ENCODE results near the gene FKBP15.
A peak's percentile ranks its signal among the peaks of the same experiment; 100 is the strongest.
"Not testable (repeated sequence)": the region's sequence is repeated elsewhere in the genome, so short reads cannot be mapped to it uniquely, and the experiment has no call there.

The FKBP15 gene, protein sequence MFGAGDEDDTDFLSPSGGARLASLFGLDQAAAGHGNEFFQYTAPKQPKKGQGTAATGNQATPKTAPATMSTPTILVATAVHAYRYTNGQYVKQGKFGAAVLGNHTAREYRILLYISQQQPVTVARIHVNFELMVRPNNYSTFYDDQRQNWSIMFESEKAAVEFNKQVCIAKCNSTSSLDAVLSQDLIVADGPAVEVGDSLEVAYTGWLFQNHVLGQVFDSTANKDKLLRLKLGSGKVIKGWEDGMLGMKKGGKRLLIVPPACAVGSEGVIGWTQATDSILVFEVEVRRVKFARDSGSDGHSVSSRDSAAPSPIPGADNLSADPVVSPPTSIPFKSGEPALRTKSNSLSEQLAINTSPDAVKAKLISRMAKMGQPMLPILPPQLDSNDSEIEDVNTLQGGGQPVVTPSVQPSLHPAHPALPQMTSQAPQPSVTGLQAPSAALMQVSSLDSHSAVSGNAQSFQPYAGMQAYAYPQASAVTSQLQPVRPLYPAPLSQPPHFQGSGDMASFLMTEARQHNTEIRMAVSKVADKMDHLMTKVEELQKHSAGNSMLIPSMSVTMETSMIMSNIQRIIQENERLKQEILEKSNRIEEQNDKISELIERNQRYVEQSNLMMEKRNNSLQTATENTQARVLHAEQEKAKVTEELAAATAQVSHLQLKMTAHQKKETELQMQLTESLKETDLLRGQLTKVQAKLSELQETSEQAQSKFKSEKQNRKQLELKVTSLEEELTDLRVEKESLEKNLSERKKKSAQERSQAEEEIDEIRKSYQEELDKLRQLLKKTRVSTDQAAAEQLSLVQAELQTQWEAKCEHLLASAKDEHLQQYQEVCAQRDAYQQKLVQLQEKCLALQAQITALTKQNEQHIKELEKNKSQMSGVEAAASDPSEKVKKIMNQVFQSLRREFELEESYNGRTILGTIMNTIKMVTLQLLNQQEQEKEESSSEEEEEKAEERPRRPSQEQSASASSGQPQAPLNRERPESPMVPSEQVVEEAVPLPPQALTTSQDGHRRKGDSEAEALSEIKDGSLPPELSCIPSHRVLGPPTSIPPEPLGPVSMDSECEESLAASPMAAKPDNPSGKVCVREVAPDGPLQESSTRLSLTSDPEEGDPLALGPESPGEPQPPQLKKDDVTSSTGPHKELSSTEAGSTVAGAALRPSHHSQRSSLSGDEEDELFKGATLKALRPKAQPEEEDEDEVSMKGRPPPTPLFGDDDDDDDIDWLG

DNA sequence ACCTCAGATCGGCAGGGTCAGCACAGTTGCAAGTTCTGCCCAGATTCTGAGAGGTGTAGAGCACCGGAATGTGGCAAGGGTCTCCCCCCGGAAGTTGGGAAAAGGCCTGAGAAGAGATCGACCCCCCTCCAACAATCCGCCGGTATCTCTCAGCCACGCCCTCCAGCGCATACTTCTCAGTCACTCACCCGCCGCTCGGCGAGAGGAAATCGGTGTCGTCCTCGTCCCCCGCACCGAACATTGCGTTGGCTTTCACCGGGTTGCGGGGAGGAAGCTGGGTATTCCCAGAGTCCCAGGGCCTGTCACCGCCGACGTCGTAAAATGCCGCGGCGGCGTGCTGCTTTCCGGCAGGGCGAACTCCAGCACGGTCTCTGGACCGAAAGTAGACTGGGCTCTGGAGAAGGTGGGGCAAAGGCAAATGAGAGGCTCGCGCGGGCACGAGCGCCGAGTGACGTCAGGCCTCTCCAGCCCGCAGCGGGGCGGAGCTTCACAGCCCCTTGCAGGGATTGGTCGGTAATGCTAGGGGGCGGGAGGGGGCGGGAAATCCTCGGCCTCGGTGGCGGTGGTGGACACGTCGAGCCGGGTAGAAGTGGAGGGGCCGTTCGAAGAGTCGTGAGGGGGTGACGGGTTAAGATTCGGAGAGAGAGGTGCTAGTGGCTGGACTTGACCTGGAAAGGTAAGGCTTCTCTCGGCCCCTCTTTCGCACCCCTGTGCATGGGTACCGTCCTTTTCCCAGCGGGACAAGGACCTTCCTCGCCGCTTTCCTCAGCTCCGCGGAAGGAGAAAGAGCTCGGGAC, at the start of gene FKBP15, which contains the start of gene SLC31A1:
Gene FKBP15 (minus strand): TSS at position 275 of the 797 bp plus-strand sequence. CDS start 34 bp downstream, at position 241.
Gene SLC31A1 (plus strand): TSS at position 542 of the 797 bp plus-strand sequence. CDS start 34,605 bp downstream, outside the sequence.
- peak; percentile 67 to 99 (median 98) for DNase-seq

DNA sequence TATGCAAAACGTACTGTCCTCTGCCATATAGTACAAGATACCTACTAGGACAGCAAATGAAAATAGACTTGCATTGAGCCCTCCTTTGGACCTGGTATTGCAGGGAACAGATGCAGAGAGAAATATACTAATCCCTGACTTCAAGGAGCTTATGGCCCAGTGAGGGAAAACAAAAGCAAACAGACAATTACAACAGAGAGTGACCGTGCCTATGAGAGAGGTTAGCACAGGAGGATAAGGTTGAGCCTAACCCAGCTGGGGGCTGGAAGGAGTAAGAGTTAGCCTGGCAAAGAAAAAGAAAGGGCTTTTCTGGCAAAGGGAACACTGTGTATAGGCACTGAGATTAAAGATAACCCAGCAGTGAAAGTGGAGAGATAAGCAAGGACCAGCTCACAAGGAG, 48.8 kb upstream of the FKBP15 start:
- no peak for DNase-seq

DNA sequence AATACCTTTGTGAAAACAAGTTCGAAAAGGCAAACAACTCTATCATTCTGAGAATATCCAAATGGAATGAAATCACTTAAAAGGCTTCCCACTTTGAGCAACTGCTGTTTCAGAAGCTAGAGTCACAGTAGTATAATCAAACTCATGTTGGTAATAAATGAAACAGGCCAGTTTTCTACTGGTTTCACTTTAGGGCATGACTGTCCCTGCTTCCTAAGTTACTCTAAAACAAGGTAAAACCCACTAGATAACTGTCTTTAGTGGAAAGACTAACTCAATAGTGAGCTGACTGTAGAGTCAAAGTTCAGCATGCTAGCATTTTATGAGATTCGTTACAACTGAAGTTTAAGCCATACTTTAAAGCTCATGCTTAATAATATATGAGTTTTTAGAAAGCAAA, 48.3 kb upstream of the FKBP15 start:
- DNase-seq, result no peak

DNA sequence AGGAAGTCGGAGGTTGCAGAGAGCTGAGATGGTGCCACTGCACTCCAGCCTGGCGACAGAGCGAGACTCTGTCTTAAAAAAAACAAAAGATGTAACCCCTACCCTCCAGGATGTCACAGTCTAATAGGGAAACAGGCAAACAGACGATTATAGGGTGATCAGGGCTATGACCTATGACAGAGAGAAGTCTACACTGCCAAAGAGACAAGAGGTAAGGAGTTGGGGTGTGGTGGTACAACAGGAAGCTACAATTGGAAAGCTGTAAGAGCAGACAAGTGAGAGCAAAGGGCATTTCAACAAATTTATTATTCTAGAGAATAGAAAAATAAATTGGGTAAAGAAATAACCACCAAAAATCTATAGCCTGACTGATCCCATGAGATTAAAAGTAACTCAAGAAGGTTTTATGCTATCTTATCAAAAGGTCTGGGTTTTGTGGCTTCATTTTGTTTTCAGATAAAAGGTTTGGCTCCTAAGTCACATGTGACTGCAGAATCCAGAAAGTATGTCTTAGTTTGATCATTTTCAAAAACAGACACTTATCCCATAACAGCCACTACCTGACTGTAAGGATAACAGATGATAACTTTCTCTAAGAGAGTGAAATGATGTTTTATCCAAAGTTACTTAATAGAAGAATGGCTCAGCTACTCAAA, 47.0 kb upstream of the FKBP15 start:
- no peak for DNase-seq

DNA sequence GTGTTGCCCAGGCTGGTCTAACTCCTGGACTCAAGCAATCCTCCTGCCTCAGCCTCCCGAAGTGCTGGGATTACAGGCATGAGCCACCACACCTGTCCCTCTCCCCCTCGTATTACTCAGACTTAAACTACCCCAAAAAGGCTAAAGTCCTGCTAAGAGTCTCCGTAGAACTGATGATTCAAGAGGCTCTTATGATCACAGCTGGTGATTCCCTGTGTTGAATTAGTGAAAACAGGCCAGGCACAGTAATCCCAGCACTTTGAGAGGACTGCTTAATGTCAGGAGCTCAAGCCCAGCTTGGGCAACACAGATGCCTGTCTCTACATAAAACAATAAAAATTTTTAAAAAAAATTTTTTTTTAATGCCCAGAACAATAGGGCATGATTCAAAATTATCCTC, 45.1 kb upstream of the FKBP15 start:
- DNase-seq, result no peak

DNA sequence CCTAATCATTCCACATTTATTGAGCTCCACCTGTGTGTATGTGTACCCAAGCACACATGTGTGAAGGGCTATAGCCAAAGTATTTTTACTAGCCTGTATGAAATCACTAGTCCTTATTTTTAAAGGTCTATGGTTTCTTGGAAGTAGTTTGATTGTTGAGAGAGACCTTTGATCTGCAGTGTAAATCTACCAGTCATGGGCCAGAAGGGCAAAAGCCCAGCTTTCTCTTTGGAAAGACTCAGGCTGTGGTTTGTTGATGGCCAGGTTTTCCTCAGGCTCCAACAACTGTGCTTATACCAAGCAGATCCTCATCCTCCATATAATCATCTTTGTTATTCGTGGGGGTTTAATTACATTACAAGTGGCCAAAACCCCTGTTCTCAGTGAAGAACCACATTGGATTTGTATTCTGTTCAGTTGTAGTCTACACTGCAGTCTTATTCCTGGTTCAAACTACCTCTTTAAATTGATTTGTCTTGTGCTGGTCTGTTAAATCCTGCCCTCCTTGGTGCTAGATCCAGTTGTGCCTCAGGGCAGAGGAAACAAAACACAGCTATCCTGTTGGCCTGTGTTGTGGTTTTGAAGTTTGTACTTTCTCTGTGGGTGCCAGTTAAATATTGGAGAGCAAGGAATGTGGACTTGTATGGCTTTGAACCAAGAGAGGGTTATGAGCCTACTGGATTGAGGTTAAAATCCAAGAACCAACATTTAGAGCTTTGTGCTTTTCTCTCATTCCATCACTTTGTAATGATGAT, 41.0 kb upstream of the FKBP15 start:
- DNase-seq, result no peak

DNA sequence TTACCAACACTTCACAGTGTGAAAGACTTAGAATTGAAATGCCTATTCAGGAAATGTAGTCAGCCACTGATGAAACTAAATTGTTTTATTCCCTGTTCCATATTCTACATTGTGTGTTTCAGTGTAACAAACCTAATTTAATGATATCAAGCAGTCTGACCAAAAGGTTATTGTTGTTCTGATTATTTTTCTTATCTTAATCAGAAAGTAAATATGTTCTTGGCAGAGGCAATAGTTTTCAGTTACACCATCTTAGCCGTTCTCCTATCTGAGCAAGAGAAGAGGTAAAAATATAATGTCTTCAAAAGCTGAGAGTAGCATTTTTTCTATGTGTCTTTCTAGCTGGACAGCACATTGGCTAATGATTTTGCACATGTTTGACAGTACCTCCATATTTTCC, 37.2 kb upstream of the FKBP15 start:
- DNase-seq, result no peak

DNA sequence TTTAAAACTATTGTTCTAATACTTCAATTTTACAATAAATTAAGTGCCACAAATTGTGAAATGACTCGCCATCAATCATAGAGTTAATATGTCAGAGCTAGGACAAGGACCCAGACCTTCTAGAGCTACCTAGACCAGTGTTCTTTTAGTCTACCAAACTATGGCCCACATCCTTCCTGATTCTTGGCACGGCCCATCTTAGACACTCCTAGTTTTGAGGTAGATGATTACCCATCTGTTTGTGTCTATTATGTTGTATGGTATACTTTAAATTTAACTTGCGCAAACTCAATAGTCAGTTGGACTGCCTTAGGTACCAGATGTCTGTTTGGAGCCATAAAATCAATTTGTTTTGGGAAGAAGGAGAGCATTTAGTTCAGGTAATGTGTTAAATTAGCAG, 36.8 kb upstream of the FKBP15 start:
- DNase-seq, result no peak

DNA sequence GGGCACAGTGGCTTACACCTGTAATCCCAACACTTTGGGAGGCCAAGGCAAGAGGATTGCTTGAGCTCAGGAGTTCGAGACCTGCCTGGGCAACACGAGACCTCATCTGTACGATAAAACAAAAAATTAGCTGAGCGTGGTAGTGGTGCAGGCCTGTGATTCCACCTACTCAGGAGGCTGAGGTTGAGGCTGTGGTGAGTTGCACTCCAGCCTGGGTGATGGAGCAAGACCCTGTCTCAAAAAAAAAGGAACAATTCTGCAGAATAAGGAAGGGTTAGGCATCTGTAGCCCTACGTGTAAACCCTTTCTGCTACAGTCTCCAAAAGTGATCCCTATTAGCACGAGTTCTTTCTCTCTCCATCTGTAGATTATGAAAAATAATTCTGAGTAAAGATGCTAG, 34.4 kb upstream of the FKBP15 start:
- DNase-seq, result no peak

DNA sequence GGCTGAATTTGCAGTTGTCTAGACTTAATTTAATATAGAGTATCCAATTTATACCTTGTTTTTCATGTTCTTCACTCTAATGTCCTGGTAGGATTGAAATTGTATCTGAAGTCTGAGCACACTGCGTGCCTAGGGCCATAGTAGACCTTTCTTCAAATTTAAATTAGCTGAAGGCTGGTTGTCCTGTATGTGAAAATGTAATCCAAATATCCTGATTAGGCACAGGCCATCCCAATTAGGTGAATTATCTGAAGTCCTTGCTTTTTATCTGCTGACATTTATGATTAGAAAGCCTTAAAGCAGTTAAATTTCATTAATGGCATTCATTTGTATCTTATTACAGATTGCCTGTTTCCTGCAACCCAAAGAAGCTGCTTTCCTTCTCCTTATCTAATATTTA, 33.9 kb upstream of the FKBP15 start:
- DNase-seq, result no peak

DNA sequence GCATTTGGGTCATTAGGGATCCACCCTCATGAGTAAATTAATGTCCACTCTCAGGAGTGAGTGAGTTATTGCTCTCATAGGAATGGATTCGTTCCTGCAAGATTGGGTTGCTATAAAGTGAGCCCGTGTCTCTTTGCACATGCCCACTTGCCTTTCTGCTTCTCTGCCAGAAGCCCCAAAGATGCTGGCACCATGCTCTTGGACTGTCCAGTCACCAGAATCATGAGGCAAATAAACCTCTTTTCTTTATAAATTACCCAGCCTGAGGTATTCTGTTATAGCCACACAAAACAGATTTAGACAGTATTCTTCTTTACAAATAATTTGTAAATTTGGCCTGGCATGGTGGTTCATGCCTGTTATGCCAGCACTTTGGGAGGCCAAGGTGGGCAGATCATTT, 29.7 kb upstream of the FKBP15 start:
- no peak for DNase-seq

DNA sequence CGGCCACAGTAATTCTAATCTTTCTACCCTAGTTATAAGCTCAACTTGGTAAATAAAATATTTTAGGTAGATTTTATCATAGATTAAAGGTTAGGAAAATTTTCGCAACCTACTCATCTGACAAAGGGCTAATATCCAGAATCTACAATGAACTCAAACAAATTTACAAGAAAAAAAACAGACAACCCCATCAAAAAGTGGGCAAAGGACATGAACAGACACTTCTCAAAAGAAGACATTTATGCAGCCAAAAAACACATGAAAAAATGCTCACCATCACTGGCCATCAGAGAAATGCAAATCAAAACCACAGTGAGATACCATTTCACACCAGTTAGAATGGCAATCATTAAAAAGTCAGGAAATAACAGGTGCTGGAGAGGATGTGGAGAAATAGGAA, 28.6 kb upstream of the FKBP15 start:
- DNase-seq, result not testable (repeated sequence)

DNA sequence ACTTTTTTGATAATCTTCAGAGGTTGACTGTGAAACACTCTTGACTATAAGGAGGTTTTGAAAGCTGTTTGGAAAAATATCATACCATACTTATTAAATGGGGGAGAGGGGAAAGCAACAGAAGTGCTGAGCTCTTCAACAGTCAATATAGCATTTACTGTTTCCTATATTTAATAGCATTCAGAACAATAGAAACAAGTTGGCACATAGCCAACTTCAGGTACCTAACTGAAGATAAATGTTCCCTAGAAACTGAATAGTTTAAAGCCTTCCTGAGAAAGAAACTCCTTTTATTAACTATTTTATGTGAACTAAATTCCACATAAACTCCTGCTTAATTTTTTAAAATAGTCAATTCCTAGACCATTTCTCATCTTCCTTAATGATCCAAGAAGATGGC, 26.6 kb upstream of the FKBP15 start:
- no peak for DNase-seq

DNA sequence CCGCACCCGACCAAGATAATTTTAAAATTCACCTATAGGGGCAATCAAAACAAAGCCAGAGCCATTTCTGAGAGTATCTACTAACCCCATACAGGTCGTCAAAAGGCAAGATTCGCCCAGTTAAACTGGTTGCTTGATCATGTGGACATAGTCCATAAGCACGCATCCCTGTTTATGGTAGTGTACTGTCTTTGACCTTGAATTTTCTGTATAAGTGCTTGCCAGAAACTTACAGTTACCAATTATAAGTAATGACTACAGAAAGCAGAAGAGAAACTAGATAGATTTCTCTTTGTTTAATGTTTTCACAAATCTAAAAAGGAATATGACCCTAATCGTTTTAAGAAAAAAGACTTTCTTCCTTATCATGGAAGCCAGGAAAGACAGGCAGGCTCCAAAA, 25.9 kb upstream of the FKBP15 start:
- no peak for DNase-seq

DNA sequence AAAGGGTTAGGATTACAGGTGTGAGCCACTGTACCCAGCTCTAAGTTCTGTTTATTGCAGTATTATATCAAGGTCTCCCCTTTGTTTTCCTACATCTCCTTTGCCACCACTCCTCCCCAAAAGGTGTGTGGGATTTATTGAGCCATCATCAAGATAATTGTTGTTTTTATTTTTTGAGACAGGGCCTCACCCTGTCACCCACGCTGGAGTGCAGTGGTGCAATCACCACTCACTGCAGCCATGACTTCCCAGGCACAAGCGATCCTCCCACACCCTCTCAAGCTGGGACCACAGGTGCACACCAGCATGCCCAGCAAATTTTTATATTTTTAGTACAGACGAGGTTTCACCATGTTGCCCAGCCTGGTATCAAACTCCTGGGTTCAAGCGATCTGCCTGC, 24.8 kb upstream of the FKBP15 start:
- no peak for DNase-seq

DNA sequence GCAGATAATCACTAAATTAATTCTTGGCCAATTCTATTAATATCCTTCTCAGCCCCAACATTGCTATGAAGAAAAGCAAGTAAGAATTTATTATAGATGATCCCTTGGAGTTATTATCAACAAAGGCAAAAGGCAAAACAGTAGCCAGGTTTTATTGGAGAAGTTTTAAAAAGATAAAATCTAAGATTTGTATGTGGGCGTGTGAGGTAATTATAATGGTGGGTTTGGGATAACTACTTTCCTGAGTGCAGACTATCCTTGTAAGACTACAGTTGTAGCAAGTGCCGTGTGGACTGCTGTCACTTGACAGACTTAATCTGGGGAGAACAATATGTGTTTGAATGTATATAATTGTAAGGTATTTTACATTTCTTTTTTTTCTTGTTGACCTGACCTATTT, 23.5 kb upstream of the FKBP15 start:
- no peak for DNase-seq

DNA sequence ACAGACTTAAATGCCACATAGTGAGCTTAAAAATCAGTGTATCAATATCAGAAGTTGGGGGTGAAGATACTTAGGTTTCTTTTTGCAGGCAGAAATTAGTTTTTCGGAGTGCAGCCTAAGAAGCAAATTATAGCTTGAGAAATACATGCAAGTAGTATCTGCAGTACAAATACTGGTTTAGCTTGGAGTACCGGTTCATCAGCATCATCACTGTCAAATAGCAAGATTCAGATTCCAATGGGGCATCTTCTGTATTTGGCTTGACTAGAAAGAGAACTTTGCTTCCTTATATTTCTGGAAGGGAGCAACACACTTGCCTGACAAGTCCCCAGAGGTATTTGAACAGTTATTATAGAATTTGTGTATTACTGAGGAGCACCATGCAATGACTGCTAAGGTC, 20.1 kb upstream of the FKBP15 start:
- DNase-seq, result no peak

DNA sequence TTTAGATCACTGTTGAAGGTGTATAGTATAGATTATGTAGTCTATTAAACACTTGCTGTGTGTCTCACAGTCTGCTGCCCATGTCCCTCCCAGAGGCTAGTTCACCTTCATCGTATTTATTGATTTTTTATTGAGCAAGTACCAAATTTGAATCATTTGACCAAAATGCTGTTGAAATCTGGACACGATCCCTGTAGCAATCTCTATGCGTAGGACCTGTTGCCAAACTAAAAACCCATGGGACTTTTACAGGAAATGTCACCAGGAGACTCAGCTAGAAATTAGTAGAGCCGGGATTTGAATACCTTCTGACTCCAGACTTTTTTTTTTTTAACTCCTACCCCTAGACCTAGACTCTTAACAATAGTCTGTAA, 17.8 kb upstream of the FKBP15 start:
- no peak for DNase-seq

DNA sequence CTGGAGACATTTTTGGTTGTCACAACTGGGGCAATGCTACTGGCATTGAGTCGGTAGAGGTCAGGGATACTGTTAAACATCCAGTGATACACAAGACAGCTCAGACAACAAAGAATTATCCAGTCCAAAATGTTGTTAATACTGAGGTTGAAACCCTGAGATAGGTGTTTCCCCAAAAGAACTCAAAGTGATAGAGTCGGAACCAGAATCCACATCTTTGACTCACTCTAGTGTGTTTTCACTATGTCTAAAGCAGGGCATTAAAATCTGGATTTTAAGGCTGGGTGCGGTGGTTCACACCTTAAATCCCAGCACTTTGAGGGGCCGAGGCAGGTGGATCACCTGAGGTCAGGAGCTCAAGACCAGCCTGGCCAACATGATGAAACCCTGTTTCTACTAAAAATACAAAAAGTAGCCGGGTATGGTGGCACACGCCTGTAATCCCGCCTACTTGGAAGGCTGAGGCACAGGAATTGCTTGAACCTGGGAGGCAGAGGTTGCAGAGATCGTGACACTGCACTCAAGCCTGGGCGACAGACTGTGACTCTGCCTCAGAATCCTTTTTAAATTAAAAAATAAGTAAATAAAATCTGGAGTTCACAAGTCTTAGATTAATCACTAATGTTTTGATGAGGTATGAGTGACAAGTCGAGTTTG, 17.3 kb upstream of the FKBP15 start:
- no peak for DNase-seq

Data from anterior cingulate cortex (tissue), 58 donors.